SK-N-SH (cell line): ENCODE measurements around the gene LGALS9C.
"Not testable (repeated sequence)": the region's sequence is repeated elsewhere in the genome, so short reads cannot be mapped to it uniquely, and the experiment has no call there.

ENCODE experiments used
- EP300 ChIP-seq, 2 experiments: IDR thresholded peaks; 2 replicates each; pipeline versions ENCODE4 v1.4.0 to v1.6.1; 2012; ENCODE audit warnings: borderline replicate concordance in 1 of 2, low read depth in 1 of 2, low read length in 1 of 2
- EZH2phosphoT487 ChIP-seq: fragments of 200-600 bp; sonication (generic); IDR thresholded peaks from 2 replicates; pipeline ENCODE4 v1.6.1; 2017; ENCODE audit warnings: low read depth, mixed run types, mild to moderate bottlenecking, antibody characterized with exemption, moderate library complexity, borderline replicate concordance
- FOXM1 ChIP-seq: IDR thresholded peaks from 2 replicates; pipeline ENCODE4 v1.4.0; 2012; ENCODE audit warnings: low read depth, mild to moderate bottlenecking
- JUND ChIP-seq: IDR thresholded peaks from 2 replicates; pipeline ENCODE4 v1.4.0; 2012
- MAX ChIP-seq: IDR thresholded peaks from 2 replicates; pipeline ENCODE4 v1.4.0; 2012; ENCODE audit warnings: low read depth
- MEF2A ChIP-seq: IDR thresholded peaks from 2 replicates; pipeline ENCODE4 v1.4.0; 2012; ENCODE audit warnings: low read depth, borderline replicate concordance
- RAD21 ChIP-seq: IDR thresholded peaks from 2 replicates; pipeline ENCODE4 v1.6.1; 2012; ENCODE audit warnings: mild to moderate bottlenecking, low read length
- SMC3 ChIP-seq: IDR thresholded peaks from 2 replicates; pipeline ENCODE4 v1.6.1; 2012; ENCODE audit warnings: low read depth, low read length, improper control_type of control experiment
- YY1 ChIP-seq: IDR thresholded peaks from 2 replicates; pipeline ENCODE4 v1.4.0; 2012; ENCODE audit warnings: low read depth, mild to moderate bottlenecking
- TF ChIP-seq, protein P1 (sequence below): fragments of 200-600 bp; sonication (generic); IDR thresholded peaks from 2 replicates; pipeline ENCODE4 v1.6.1; 2017; ENCODE audit warnings: antibody characterized with exemption, mild to moderate bottlenecking, moderate library complexity
- TF ChIP-seq, protein P2 (sequence below): fragments of 150-350 bp; IDR thresholded peaks from 2 replicates; pipeline ENCODE4 v1.6.1; 2017; ENCODE audit warnings: antibody characterized with exemption, low read length, low read depth, borderline replicate concordance

DNA sequence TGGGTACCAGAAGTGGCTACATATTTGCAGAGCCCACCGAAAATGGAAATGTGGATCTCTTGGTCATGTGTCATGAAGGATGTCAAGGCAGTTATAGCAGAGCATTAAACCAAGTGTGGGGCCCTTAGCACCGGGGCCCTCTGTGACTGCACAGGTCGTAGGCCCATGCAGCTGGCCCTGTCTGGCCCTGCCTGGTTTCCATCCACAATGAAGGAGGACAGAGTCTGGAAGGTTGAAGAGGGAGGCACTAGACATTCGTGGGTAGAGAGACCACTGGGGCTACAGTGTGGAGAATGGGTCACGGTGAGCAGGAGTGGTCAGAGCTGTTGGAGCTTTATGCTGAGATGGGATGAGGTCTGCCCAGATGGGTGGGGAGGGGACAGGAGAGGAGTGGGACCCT, 9.6 kb upstream of the LGALS9C start:
- TF ChIP-seq, protein P1, sequence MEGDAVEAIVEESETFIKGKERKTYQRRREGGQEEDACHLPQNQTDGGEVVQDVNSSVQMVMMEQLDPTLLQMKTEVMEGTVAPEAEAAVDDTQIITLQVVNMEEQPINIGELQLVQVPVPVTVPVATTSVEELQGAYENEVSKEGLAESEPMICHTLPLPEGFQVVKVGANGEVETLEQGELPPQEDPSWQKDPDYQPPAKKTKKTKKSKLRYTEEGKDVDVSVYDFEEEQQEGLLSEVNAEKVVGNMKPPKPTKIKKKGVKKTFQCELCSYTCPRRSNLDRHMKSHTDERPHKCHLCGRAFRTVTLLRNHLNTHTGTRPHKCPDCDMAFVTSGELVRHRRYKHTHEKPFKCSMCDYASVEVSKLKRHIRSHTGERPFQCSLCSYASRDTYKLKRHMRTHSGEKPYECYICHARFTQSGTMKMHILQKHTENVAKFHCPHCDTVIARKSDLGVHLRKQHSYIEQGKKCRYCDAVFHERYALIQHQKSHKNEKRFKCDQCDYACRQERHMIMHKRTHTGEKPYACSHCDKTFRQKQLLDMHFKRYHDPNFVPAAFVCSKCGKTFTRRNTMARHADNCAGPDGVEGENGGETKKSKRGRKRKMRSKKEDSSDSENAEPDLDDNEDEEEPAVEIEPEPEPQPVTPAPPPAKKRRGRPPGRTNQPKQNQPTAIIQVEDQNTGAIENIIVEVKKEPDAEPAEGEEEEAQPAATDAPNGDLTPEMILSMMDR: not testable (repeated sequence)
- not testable (repeated sequence) for TF ChIP-seq MEF2A; MAX; FOXM1; SMC3; RAD21; EP300 (IDR thresholded peaks at IDR 0.05; ENCODE audit: borderline replicate concordance in 1 of 2, low read depth in 1 of 2, low read length in 1 of 2); EZH2phosphoT487; JUND; YY1
- TF ChIP-seq, protein P2, sequence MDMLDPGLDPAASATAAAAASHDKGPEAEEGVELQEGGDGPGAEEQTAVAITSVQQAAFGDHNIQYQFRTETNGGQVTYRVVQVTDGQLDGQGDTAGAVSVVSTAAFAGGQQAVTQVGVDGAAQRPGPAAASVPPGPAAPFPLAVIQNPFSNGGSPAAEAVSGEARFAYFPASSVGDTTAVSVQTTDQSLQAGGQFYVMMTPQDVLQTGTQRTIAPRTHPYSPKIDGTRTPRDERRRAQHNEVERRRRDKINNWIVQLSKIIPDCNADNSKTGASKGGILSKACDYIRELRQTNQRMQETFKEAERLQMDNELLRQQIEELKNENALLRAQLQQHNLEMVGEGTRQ: not testable (repeated sequence)
